GM12878 (cell line): ENCODE data around the gene NODAL. TPM values are rescaled to one million over a fixed set of nuclear protein-coding genes. Genes with fewer than 3 reads are reported as not detected.

Source experiments
- ATAC-seq: fragments of 200-7000 bp; cut with Tn5 transposase; 3 replicates; pipeline ENCODE4 v1.9.1; 2020; ENCODE audit warnings: mild to moderate bottlenecking, moderate library complexity
- BruUV-seq: library from RNA; stranded (reverse); fragments of 400-500 nt; replicated peaks from 2 replicates; lab custom pipeline; 2021; lab: Mats Ljungman, UMichigan
- CTCF ChIA-PET: fragments of 300-600 bp; sonication (Branson Sonifier 250); formaldehyde crosslinking; extraction: SDS; loops from one replicate; lab custom pipeline; 2021; ENCODE audit warnings: inconsistent platforms; lab: Yijun Ruan, JAX
- POLR2A ChIA-PET: fragments of 350-600 bp; formaldehyde crosslinking; extraction: SDS; loops from one replicate; lab custom pipeline; 2021; ENCODE audit warnings: inconsistent platforms; lab: Charles Lee
- RAD21 ChIA-PET: fragments of 300-600 bp; sonication (Branson Sonifier 250); formaldehyde crosslinking; loops from one replicate; lab custom pipeline; 2023; ENCODE audit warnings: antibody characterized with exemption; ENCODE audit not compliant: unreplicated experiment; lab: Charles Lee
- SMC1A ChIA-PET: fragments of 300-600 bp; sonication (Branson Sonifier 250); formaldehyde crosslinking; loops from one replicate; lab custom pipeline; 2023; ENCODE audit not compliant: unreplicated experiment, uncharacterized antibody; lab: Charles Lee
- DNase-seq: peaks from one replicate; pipeline ENCODE4 v3.0.0-alpha.2; 2011; ENCODE audit warnings: low read depth, low spot score
- FAIRE-seq: peaks from 3 replicates; lab custom pipeline; 2011; peaks lifted over from hg19 to GRCh38; lab: Jason Lieb, UNC
- H2AFZ ChIP-seq: 2 replicates; pipeline ENCODE4 v1.6.0; 2011; ENCODE audit warnings: low read depth, low read length, control low read depth; ENCODE audit not compliant: control insufficient read depth
- H3K27ac ChIP-seq: 2 replicates; pipeline ENCODE4 v1.5.1; 2011; ENCODE audit warnings: control low read depth; ENCODE audit not compliant: control insufficient read depth, insufficient read depth
- H3K27me3 ChIP-seq, 2 experiments: replicated peaks in 1 of 2; 2 replicates each; pipeline versions ENCODE4 v1.6.0 to v1.6.1; 2011; ENCODE audit warnings: low read length in 1 of 2; ENCODE audit not compliant: control insufficient read depth in 2 of 2, insufficient read depth in 2 of 2
- H3K36me3 ChIP-seq, 2 experiments: 2 replicates each; pipeline ENCODE4 v1.5.1; 2011; ENCODE audit warnings: low read length in 1 of 2; ENCODE audit not compliant: control insufficient read depth in 2 of 2, insufficient read depth in 2 of 2
- H3K4me1 ChIP-seq: 2 replicates; pipeline ENCODE4 v1.6.1; 2011; ENCODE audit warnings: mild to moderate bottlenecking, low read length, moderate library complexity, mixed read lengths; ENCODE audit not compliant: control insufficient read depth, insufficient read depth
- H3K4me2 ChIP-seq: 2 replicates; pipeline ENCODE4 v1.6.0; 2011; ENCODE audit warnings: control low read depth; ENCODE audit not compliant: control insufficient read depth, insufficient read depth
- H3K4me3 ChIP-seq: fragments of 200-600 bp; sonication (generic); 2 replicates; pipeline ENCODE4 v1.5.1; 2016
- H3K79me2 ChIP-seq: 2 replicates; pipeline ENCODE4 v1.6.0; 2011; ENCODE audit warnings: low read length; ENCODE audit not compliant: control insufficient read depth, insufficient read depth
- H3K9ac ChIP-seq: 2 replicates; pipeline ENCODE4 v1.8.0; 2011; ENCODE audit warnings: low read length, control low read depth, mixed read lengths; ENCODE audit not compliant: control insufficient read depth, insufficient read depth
- H3K9me3 ChIP-seq: replicated peaks from 3 replicates; pipeline ENCODE4 v1.5.1; 2011; ENCODE audit warnings: mild to moderate bottlenecking, low read length; ENCODE audit not compliant: control insufficient read depth, insufficient read depth
- H4K20me1 ChIP-seq: 2 replicates; pipeline ENCODE4 v1.6.0; 2011; ENCODE audit not compliant: control insufficient read depth, insufficient read depth
- CBX5 ChIP-seq: sonication (generic); IDR thresholded peaks from 2 replicates; pipeline ENCODE4 v1.6.1; 2016; ENCODE audit warnings: low read depth, moderate library complexity, mild to moderate bottlenecking, inconsistent platforms
- NFYB ChIP-seq: IDR thresholded peaks from 2 replicates; pipeline ENCODE4 v1.6.1; 2011; ENCODE audit warnings: low read depth, mild to moderate bottlenecking, low read length, improper control_type of control experiment, moderate library complexity; ENCODE audit not compliant: insufficient read depth
- POU2F2 ChIP-seq: IDR thresholded peaks from 3 replicates; pipeline ENCODE4 v1.6.1; 2011; ENCODE audit warnings: low read depth, mild to moderate bottlenecking, low read length, borderline replicate concordance
- RB1 ChIP-seq: fragments of 450-650 bp; formaldehyde crosslinking; IDR thresholded peaks from 2 replicates; pipeline ENCODE4 v1.6.1; 2017; ENCODE audit warnings: mild to moderate bottlenecking, borderline replicate concordance
- RELA ChIP-seq: fragments of 450-650 bp; IDR thresholded peaks from 2 replicates; pipeline ENCODE4 v1.8.0; 2014; ENCODE audit warnings: borderline replicate concordance; ENCODE audit not compliant: partially characterized antibody
- TAF1 ChIP-seq: IDR thresholded peaks from 2 replicates; pipeline ENCODE4 v1.6.1; 2011; ENCODE audit warnings: mild to moderate bottlenecking, low read depth, low read length, borderline replicate concordance
- WRNIP1 ChIP-seq: IDR thresholded peaks from 2 replicates; pipeline ENCODE4 v1.6.1; 2011; ENCODE audit warnings: low read depth, low read length, improper control_type of control experiment, borderline replicate concordance
- ZSCAN29 ChIP-seq: fragments of 450-650 bp; IDR thresholded peaks from 2 replicates; pipeline ENCODE4 v1.6.1; 2017; ENCODE audit warnings: mild to moderate bottlenecking, moderate library complexity
- WGBS: methylation state at CpG from one replicate; pipeline ENCODE4 v1.1.6; 2016; ENCODE audit warnings: low lambda C conversion rate; ENCODE audit not compliant: insufficient replicate concordance, insufficient coverage; ENCODE audit errors: missing lambda C conversion rate; 5-methylcytosine and 5-hydroxymethylcytosine counted together
- in situ Hi-C: fragments of 300-500 bp; cut with MboI; formaldehyde crosslinking; loops from 9 replicates; pipeline ENCODE4 v1.14.3; 2018; ENCODE audit warnings: mixed read lengths
- intact Hi-C: fragments of 100-400 bp; cut with micrococcal nuclease; formaldehyde crosslinking; loops from one replicate; pipeline ENCODE4 v1.14.2; 2022; ENCODE audit not compliant: unreplicated experiment
- polyA plus RNA-seq, 11 experiments: library from polyadenylated mRNA; depleted of rRNA in 4 of 11; unstranded in 6 of 11; stranded (reverse) in 5 of 11; fragments of >200 nt; fragmentation: Nextera tagmentation in 4 of 11; fragmentation: Illumina TruSeq in 1 of 11; extraction: Ambion mirVana in 4 of 11; extraction: Trizol in 1 of 11; gene quantifications; 1 replicate in 1 of 11; 2 replicates in 10 of 11; pipeline versions ENCODE4 v1.2.1 to v1.2.3, GENCODE V29; 2011 to 2016; ENCODE audit warnings: inconsistent platforms in 2 of 11, missing spikeins in 2 of 11, low read depth in 1 of 11
- total RNA-seq, 4 experiments: library from RNA; depleted of rRNA in 3 of 4; stranded (reverse); fragments of >200 nt in 3 of 4; fragmentation: Illumina TruSeq in 1 of 4; extraction: Trizol in 1 of 4; gene quantifications; 2 replicates each; pipeline versions ENCODE4 v1.2.1 to v1.2.3, GENCODE V29; 2013 to 2021
- TF ChIP-seq, protein P1 (sequence below): IDR thresholded peaks from 2 replicates; pipeline ENCODE4 v1.6.1; 2012; ENCODE audit warnings: low read length, inconsistent platforms
- TF ChIP-seq, protein P2 (sequence below): IDR thresholded peaks from 2 replicates; pipeline ENCODE4 v1.6.1; 2011; ENCODE audit warnings: borderline replicate concordance, low read depth, mild to moderate bottlenecking, moderate library complexity, low read length; ENCODE audit not compliant: insufficient read depth, poor library complexity, severe bottlenecking
- TF ChIP-seq, protein P3 (sequence below): IDR thresholded peaks from 2 replicates; pipeline ENCODE4 v1.6.1; 2012; ENCODE audit warnings: low read depth, low read length, improper control_type of control experiment
- TF ChIP-seq, protein P4 (sequence below): fragments of 450-650 bp; IDR thresholded peaks from 2 replicates; pipeline ENCODE4 v1.6.1; 2017; ENCODE audit warnings: low read depth, mild to moderate bottlenecking, moderate library complexity
- TF ChIP-seq, protein P5 (sequence below): IDR thresholded peaks from 2 replicates; pipeline ENCODE4 v1.6.1; 2011; ENCODE audit warnings: mild to moderate bottlenecking, low read depth, low read length, moderate library complexity; ENCODE audit not compliant: insufficient replicate concordance

The NODAL gene
- total and polyA plus RNA-seq, 10 of the 15 experiments (the other 5 are each of a cell fraction or from before 2014, with no cell fraction given): not detected

DNA sequence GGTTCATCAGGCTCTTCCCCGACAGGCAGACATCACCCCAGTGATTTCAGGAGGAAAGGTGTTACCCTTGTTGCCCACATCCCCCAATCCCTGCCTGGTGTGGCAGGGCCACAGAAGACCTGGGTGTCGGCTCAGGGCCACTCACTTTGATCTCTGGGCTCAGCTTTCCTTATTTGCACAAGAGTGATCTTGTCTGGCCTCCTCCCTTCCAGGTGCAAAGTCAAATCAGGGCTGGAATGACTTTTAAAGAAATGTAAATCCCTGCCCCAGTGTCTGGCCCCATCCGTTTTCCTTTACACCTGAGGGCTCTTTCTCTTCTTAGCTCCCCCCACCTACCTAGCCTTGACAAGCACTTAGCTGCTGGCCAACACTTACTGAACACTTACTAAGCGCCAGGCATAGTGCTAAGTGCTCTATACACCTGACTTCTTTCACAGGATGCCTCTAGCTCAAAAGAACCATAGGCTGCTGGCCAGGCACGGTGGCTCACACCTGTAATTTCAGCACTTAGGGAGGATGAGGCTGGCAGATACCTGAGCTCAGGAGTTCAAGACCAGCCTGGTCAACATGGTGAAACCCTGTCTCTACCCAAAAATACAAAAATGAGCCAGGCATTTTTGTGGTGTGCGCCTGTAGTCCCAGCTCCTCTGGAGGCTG, 979 bp upstream of the NODAL start:
- Histone ChIP-seq H3K9ac (no peak overlapping the region), H3K27ac (no peak overlapping the region), H3K4me2 (no peak overlapping the region), H3K4me3 (no peak overlapping the region), H3K27me3 (peaks cover 13 to 18% of the 10 kb centered on the region in 2 experiments), H3K4me1 (no peaks in the 10 kb centered on the region), H3K79me2 (no peaks in the 10 kb centered on the region), H4K20me1 (no peaks in the 10 kb centered on the region), H3K36me3 (no peaks in the 10 kb centered on the region), H3K9me3 (no peaks in the 10 kb centered on the region), H2AFZ (no peak overlapping the region)
- in situ Hi-C loops (no loop called here), intact Hi-C loops (no loop called here)
- TF ChIP-seq NFYB (no peak), ZSCAN29 (no peak), RELA (no peak), RB1 (no peak), WRNIP1 (no peak), TAF1 (no peak), CBX5 (no peak), POU2F2 (no peak)
- TF ChIP-seq, protein P1, sequence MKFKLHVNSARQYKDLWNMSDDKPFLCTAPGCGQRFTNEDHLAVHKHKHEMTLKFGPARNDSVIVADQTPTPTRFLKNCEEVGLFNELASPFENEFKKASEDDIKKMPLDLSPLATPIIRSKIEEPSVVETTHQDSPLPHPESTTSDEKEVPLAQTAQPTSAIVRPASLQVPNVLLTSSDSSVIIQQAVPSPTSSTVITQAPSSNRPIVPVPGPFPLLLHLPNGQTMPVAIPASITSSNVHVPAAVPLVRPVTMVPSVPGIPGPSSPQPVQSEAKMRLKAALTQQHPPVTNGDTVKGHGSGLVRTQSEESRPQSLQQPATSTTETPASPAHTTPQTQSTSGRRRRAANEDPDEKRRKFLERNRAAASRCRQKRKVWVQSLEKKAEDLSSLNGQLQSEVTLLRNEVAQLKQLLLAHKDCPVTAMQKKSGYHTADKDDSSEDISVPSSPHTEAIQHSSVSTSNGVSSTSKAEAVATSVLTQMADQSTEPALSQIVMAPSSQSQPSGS: no peak
- TF ChIP-seq, protein P2, sequence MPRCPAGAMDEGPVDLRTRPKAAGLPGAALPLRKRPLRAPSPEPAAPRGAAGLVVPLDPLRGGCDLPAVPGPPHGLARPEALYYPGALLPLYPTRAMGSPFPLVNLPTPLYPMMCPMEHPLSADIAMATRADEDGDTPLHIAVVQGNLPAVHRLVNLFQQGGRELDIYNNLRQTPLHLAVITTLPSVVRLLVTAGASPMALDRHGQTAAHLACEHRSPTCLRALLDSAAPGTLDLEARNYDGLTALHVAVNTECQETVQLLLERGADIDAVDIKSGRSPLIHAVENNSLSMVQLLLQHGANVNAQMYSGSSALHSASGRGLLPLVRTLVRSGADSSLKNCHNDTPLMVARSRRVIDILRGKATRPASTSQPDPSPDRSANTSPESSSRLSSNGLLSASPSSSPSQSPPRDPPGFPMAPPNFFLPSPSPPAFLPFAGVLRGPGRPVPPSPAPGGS: no peak
- TF ChIP-seq, protein P3, sequence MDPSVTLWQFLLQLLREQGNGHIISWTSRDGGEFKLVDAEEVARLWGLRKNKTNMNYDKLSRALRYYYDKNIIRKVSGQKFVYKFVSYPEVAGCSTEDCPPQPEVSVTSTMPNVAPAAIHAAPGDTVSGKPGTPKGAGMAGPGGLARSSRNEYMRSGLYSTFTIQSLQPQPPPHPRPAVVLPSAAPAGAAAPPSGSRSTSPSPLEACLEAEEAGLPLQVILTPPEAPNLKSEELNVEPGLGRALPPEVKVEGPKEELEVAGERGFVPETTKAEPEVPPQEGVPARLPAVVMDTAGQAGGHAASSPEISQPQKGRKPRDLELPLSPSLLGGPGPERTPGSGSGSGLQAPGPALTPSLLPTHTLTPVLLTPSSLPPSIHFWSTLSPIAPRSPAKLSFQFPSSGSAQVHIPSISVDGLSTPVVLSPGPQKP: no peak
- TF ChIP-seq, protein P4, sequence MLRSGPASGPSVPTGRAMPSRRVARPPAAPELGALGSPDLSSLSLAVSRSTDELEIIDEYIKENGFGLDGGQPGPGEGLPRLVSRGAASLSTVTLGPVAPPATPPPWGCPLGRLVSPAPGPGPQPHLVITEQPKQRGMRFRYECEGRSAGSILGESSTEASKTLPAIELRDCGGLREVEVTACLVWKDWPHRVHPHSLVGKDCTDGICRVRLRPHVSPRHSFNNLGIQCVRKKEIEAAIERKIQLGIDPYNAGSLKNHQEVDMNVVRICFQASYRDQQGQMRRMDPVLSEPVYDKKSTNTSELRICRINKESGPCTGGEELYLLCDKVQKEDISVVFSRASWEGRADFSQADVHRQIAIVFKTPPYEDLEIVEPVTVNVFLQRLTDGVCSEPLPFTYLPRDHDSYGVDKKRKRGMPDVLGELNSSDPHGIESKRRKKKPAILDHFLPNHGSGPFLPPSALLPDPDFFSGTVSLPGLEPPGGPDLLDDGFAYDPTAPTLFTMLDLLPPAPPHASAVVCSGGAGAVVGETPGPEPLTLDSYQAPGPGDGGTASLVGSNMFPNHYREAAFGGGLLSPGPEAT: no peak
- TF ChIP-seq, protein P5, sequence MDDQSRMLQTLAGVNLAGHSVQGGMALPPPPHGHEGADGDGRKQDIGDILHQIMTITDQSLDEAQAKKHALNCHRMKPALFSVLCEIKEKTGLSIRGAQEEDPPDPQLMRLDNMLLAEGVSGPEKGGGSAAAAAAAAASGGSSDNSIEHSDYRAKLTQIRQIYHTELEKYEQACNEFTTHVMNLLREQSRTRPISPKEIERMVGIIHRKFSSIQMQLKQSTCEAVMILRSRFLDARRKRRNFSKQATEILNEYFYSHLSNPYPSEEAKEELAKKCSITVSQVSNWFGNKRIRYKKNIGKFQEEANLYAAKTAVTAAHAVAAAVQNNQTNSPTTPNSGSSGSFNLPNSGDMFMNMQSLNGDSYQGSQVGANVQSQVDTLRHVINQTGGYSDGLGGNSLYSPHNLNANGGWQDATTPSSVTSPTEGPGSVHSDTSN: no peak
- 42% methylated on average over 6 of the region's 6 CpGs for WGBS
- RAD21 ChIA-PET: no interaction called here
- FAIRE-seq: no peak
- DNase-seq: no peak
- ATAC-seq: no peak
- no TSS peak for BruUV-seq
- SMC1A ChIA-PET: no interaction called here
- POLR2A ChIA-PET: no interaction called here
- CTCF ChIA-PET: no interaction called here
